HCT116 (cell line): ENCODE measurements around the gene ZNF652. TPM values are rescaled to one million over a fixed set of nuclear protein-coding genes. Genes with fewer than 3 reads are reported as not detected.

Experiments used
- ATAC-seq: fragments of 200-7000 bp; cut with Tn5 transposase; 2 replicates; pipeline ENCODE4 v1.9.1; 2020; ENCODE audit warnings: mild to moderate bottlenecking, moderate library complexity
- BruUV-seq: library from RNA; stranded (reverse); fragments of 400-500 nt; replicated peaks from 2 replicates; lab custom pipeline; 2021; lab: Mats Ljungman, UMichigan
- CTCF ChIA-PET: fragments of 300-600 bp; sonication (Branson Sonifier 250); formaldehyde crosslinking; loops from one replicate; lab custom pipeline; 2021; ENCODE audit warnings: antibody characterized with exemption; lab: Charles Lee
- POLR2A ChIA-PET: fragments of 300-600, 350-600 bp; sonication (Branson Sonifier 250); formaldehyde crosslinking; loops from one replicate; lab custom pipeline; 2021; ENCODE audit warnings: antibody characterized with exemption; lab: Charles Lee
- RAD21 ChIA-PET, 2 experiments: fragments of 300-600 bp; sonication (Branson Sonifier 250); formaldehyde crosslinking; loops; one replicate each; lab custom pipeline; 2023; ENCODE audit warnings: low total read pairs in 2 of 2; ENCODE audit not compliant: uncharacterized antibody in 2 of 2, unreplicated experiment in 2 of 2, low non-redundant PET in 1 of 2; lab: Charles Lee
- DNase-seq: peaks from one replicate; pipeline ENCODE4 v3.0.0-alpha.2; 2010; ENCODE audit warnings: low read depth, low spot score
- H2AFZ ChIP-seq: fragments of 200-600 bp; shearing (Covaris generic), sonication (generic); 2 replicates; pipeline ENCODE4 v1.6.1; 2017; ENCODE audit warnings: low read depth, mixed run types, mixed read lengths, antibody characterized with exemption, low read length; ENCODE audit not compliant: poor library complexity, severe bottlenecking
- H3K27ac ChIP-seq: 2 replicates; pipeline ENCODE4 v1.5.1; 2012; ENCODE audit warnings: low read depth, low read length
- H3K27me3 ChIP-seq: fragments of 200-600 bp; sonication (generic); 2 replicates; pipeline ENCODE4 v1.6.1; 2016; ENCODE audit warnings: mixed run types, low read length, mixed read lengths; ENCODE audit not compliant: insufficient read depth
- H3K36me3 ChIP-seq, 2 experiments: fragments of 200-500 bp in 1 of 2; fragments of 200-600 bp in 1 of 2; sonication (Bioruptor generic) in 1 of 2; sonication (generic) in 1 of 2; 2 replicates each; pipeline versions ENCODE4 v1.5.1 to v1.6.1; 2014 to 2016; ENCODE audit warnings: low read length in 2 of 2, inconsistent platforms in 1 of 2, mixed read lengths in 1 of 2, mixed run types in 1 of 2; ENCODE audit not compliant: insufficient read depth in 2 of 2, control insufficient read depth in 1 of 2
- H3K4me1 ChIP-seq, 2 experiments: fragments of 200-600 bp in 1 of 2; sonication (generic) in 1 of 2; 2 replicates each; pipeline versions ENCODE4 v1.5.1 to v1.6.1; 2012 to 2017; ENCODE audit warnings: low read length in 2 of 2, inconsistent platforms in 1 of 2, mild to moderate bottlenecking in 1 of 2, mixed read lengths in 1 of 2, mixed run types in 1 of 2, moderate library complexity in 1 of 2; ENCODE audit not compliant: insufficient read depth in 2 of 2, control insufficient read depth in 1 of 2
- H3K4me2 ChIP-seq: fragments of 200-600 bp; sonication (generic); 2 replicates; pipeline ENCODE4 v1.6.1; 2017; ENCODE audit warnings: mixed run types, low read length, mixed read lengths
- H3K4me3 ChIP-seq, 2 experiments: fragments of 200-600 bp in 1 of 2; sonication (generic) in 1 of 2; replicated peaks in 1 of 2; 2 replicates each; pipeline ENCODE4 v1.5.1; 2011 to 2016; ENCODE audit warnings: low read length in 2 of 2, control low read depth in 1 of 2, low read depth in 1 of 2, mild to moderate bottlenecking in 1 of 2, mixed read lengths in 1 of 2, mixed run types in 1 of 2
- H3K79me2 ChIP-seq: fragments of 200-600 bp; sonication (generic); 2 replicates; pipeline ENCODE4 v1.6.1; 2017; ENCODE audit warnings: mild to moderate bottlenecking, mixed run types, low read length, moderate library complexity, mixed read lengths; ENCODE audit not compliant: insufficient read depth
- H3K9ac ChIP-seq: fragments of 200-600 bp; sonication (generic); 2 replicates; pipeline ENCODE4 v1.6.1; 2016; ENCODE audit warnings: low read length, mixed read lengths
- H3K9me2 ChIP-seq: fragments of 200-600 bp; sonication (generic), shearing (Covaris generic); 2 replicates; pipeline ENCODE4 v1.6.1; 2017; ENCODE audit warnings: mixed run types, mild to moderate bottlenecking, moderate library complexity; ENCODE audit not compliant: insufficient read depth
- H3K9me3 ChIP-seq, 2 experiments: fragments of 200-500 bp in 1 of 2; fragments of 200-600 bp in 1 of 2; sonication (Bioruptor generic) in 1 of 2; sonication (generic) in 1 of 2; 2 replicates each; pipeline ENCODE4 v1.6.1; 2014 to 2017; ENCODE audit warnings: low read length in 2 of 2, mixed read lengths in 2 of 2, inconsistent platforms in 1 of 2, low read depth in 1 of 2, mild to moderate bottlenecking in 1 of 2, mixed run types in 1 of 2, moderate library complexity in 1 of 2; ENCODE audit not compliant: control insufficient read depth in 1 of 2, insufficient read depth in 1 of 2
- H4K20me1 ChIP-seq: fragments of 200-600 bp; sonication (generic), shearing (Covaris generic); 2 replicates; pipeline ENCODE4 v1.6.1; 2017; ENCODE audit warnings: mixed run types, mild to moderate bottlenecking, moderate library complexity; ENCODE audit not compliant: insufficient read depth
- ATF3 ChIP-seq: IDR thresholded peaks from 2 replicates; pipeline ENCODE4 v1.6.1; 2012
- CBX3 ChIP-seq: IDR thresholded peaks from 2 replicates; pipeline ENCODE4 v1.6.1; 2012; ENCODE audit warnings: low read depth
- CEBPB ChIP-seq: IDR thresholded peaks from 2 replicates; pipeline ENCODE4 v1.6.1; 2012; ENCODE audit warnings: low read depth
- CTCF ChIP-seq, 3 experiments: fragments of 200-600 bp in 1 of 3; sonication (generic) in 1 of 3; IDR thresholded peaks in 2 of 3; conservative IDR thresholded peaks in 1 of 3; 2 replicates each; pipeline ENCODE4 v1.5.1; 2012 to 2017; ENCODE audit warnings: low read depth in 2 of 3, low read length in 2 of 3, antibody characterized with exemption in 1 of 3, borderline replicate concordance in 1 of 3, control low read depth in 1 of 3, mild to moderate bottlenecking in 1 of 3, mixed read lengths in 1 of 3, mixed run types in 1 of 3, moderate library complexity in 1 of 3; ENCODE audit not compliant: insufficient read depth in 1 of 3
- ELF1 ChIP-seq: IDR thresholded peaks from 2 replicates; pipeline ENCODE4 v1.6.1; 2012; ENCODE audit warnings: low read depth, borderline replicate concordance
- EZH2 ChIP-seq: fragments of 200-600 bp; sonication (generic); IDR thresholded peaks from 2 replicates; pipeline ENCODE4 v1.6.1; 2017; ENCODE audit warnings: antibody characterized with exemption, mixed run types
- EZH2phosphoT487 ChIP-seq: fragments of 200-600 bp; IDR thresholded peaks from 2 replicates; pipeline ENCODE4 v1.6.1; 2018; ENCODE audit warnings: antibody characterized with exemption, borderline replicate concordance
- JUND ChIP-seq: IDR thresholded peaks from 2 replicates; pipeline ENCODE4 v1.6.1; 2012
- MAX ChIP-seq: IDR thresholded peaks from 2 replicates; pipeline ENCODE4 v1.6.1; 2012
- POLR2A ChIP-seq: IDR thresholded peaks from 2 replicates; pipeline ENCODE4 v1.7.0; 2011; ENCODE audit warnings: borderline replicate concordance; ENCODE audit not compliant: insufficient read depth, insufficient read length; ENCODE audit errors: extremely low read depth
- POLR2AphosphoS5 ChIP-seq: IDR thresholded peaks from 2 replicates; pipeline ENCODE4 v1.6.1; 2011; ENCODE audit warnings: mild to moderate bottlenecking, low read depth, low read length, moderate library complexity
- RAD21 ChIP-seq: IDR thresholded peaks from 2 replicates; pipeline ENCODE4 v1.6.1; 2012; ENCODE audit warnings: low read depth, mild to moderate bottlenecking
- REST ChIP-seq: IDR thresholded peaks from 2 replicates; pipeline ENCODE4 v1.6.1; 2012; ENCODE audit warnings: low read depth
- SIN3A ChIP-seq: IDR thresholded peaks from 2 replicates; pipeline ENCODE4 v1.6.1; 2012; ENCODE audit warnings: low read depth
- SP1 ChIP-seq: IDR thresholded peaks from 2 replicates; pipeline ENCODE4 v1.6.1; 2012; ENCODE audit warnings: low read depth
- SRF ChIP-seq: IDR thresholded peaks from 2 replicates; pipeline ENCODE4 v1.6.1; 2012; ENCODE audit warnings: low read depth
- ZBTB33 ChIP-seq: IDR thresholded peaks from 2 replicates; pipeline ENCODE4 v1.6.1; 2011; ENCODE audit warnings: mild to moderate bottlenecking, low read length, moderate library complexity; ENCODE audit not compliant: insufficient replicate concordance; ENCODE audit errors: extremely low read depth
- ZFX ChIP-seq: fragments of 450-650 bp; IDR thresholded peaks from 2 replicates; pipeline ENCODE4 v1.6.1; 2017
- ZNF274 ChIP-seq: fragments of 200-500 bp; sonication (Bioruptor generic); IDR thresholded peaks from 2 replicates; pipeline ENCODE4 v1.6.1; 2014; ENCODE audit warnings: mild to moderate bottlenecking, low read depth, low read length, inconsistent platforms
- intact Hi-C: fragments of 100-400 bp; cut with micrococcal nuclease; formaldehyde crosslinking; loops from 2 replicates; pipeline ENCODE4 v1.10.0; 2022
- total RNA-seq: library from RNA; stranded (reverse); gene quantifications from one replicate; pipeline ENCODE4 v1.2.1, GENCODE V29; 2021; ENCODE audit not compliant: unreplicated experiment

ZNF652 gene
- total RNA-seq, 1 experiment from 2014 or later, result 27.8 TPM

- ChIA-PET CTCF (no interaction called here), POLR2A (no interaction called here), RAD21 (no interaction called here)
- DNase-seq (no peak), ATAC-seq (no peak)
- Histone ChIP-seq H3K4me3 (no peak overlapping the region), H3K4me1 (peaks cover 17 to 26% of the 10 kb centered on the region in 2 experiments), H3K9ac (no peak overlapping the region), H3K27me3 (no peaks in the 10 kb centered on the region), H3K4me2 (peak overlapping the region; percentile 54), H3K79me2 (no peaks in the 10 kb centered on the region), H3K36me3 (no peaks in the 10 kb centered on the region), H4K20me1 (no peaks in the 10 kb centered on the region), H3K27ac (no peak overlapping the region), H3K9me2 (no peaks in the 10 kb centered on the region), H2AFZ (peak overlapping the region; percentile 42), H3K9me3 (no peaks in the 10 kb centered on the region)
- no TSS peak for BruUV-seq
- TF ChIP-seq ZNF274, result no peak
- TF ChIP-seq POLR2A, result no peak
- no peak for TF ChIP-seq RAD21
- TF ChIP-seq POLR2AphosphoS5, result no peak
- no peak for TF ChIP-seq JUND
- no peak for TF ChIP-seq REST
- no peak for TF ChIP-seq ZFX
- no peak; the same call in 1 of the 2 replicates for TF ChIP-seq CBX3
- TF ChIP-seq CTCF (IDR thresholded peaks at IDR 0.05 in 2 of 3, conservative IDR thresholded peaks at IDR 0.05 in 1 of 3; ENCODE audit: borderline replicate concordance in 1 of 3, insufficient read depth in 1 of 3, low read depth in 2 of 3, low read length in 2 of 3), result no peak
- TF ChIP-seq ELF1, result no peak
- no peak for TF ChIP-seq SIN3A
- no peak for TF ChIP-seq SRF
- TF ChIP-seq EZH2, result no peak
- TF ChIP-seq MAX, result no peak
- no peak for TF ChIP-seq CEBPB
- TF ChIP-seq ATF3, result no peak
- no peak; the same call in 1 of the 2 replicates for TF ChIP-seq SP1
- no peak for TF ChIP-seq EZH2phosphoT487
- no peak for TF ChIP-seq ZBTB33
- intact Hi-C loops, result no loop called here
Observed at GRCh38 chr17:49249890-49250522, 112.0 kb downstream of the ZNF652 start.
